ENCODE data around the gene CDHR1. TPM values are rescaled to one million over a fixed set of nuclear protein-coding genes. Genes with fewer than 3 reads are reported as not detected.

The CDHR1 gene
- total and polyA plus RNA-seq, 2 donors from 2014 or later = 0.47 to 1.1 TPM

GRCh38 chr10:84269162-84269561, 74.8 kb downstream of the CDHR1 start:
- H3K27me3 ChIP-seq (ENCODE audit: control insufficient read depth, insufficient read depth, low read length) = no peaks in the 10 kb centered on the region
- H3K9me3 ChIP-seq (ENCODE audit: control insufficient read depth in 2 of 3, insufficient read depth in 1 of 3, low read length in 3 of 3) = no peaks in the 10 kb centered on the region
- H3K36me3 ChIP-seq (ENCODE audit: control insufficient read depth in 2 of 3, insufficient read depth in 3 of 3, low read length in 3 of 3) = no peaks in the 10 kb centered on the region
- no peak overlapping the region for H3K27ac ChIP-seq (ENCODE audit: low read depth in 2 of 2, low read length in 2 of 2)
- TF ChIP-seq, protein P1, sequence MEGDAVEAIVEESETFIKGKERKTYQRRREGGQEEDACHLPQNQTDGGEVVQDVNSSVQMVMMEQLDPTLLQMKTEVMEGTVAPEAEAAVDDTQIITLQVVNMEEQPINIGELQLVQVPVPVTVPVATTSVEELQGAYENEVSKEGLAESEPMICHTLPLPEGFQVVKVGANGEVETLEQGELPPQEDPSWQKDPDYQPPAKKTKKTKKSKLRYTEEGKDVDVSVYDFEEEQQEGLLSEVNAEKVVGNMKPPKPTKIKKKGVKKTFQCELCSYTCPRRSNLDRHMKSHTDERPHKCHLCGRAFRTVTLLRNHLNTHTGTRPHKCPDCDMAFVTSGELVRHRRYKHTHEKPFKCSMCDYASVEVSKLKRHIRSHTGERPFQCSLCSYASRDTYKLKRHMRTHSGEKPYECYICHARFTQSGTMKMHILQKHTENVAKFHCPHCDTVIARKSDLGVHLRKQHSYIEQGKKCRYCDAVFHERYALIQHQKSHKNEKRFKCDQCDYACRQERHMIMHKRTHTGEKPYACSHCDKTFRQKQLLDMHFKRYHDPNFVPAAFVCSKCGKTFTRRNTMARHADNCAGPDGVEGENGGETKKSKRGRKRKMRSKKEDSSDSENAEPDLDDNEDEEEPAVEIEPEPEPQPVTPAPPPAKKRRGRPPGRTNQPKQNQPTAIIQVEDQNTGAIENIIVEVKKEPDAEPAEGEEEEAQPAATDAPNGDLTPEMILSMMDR (IDR thresholded peaks at IDR 0.05; ENCODE audit: borderline replicate concordance, extremely low read depth, insufficient read depth) = no peak
- H3K4me1 ChIP-seq (ENCODE audit: control insufficient read depth in 2 of 3, insufficient read depth in 2 of 3, low read depth in 1 of 3, low read length in 3 of 3) = peaks cover 0 to 3% (median 0%) of the 10 kb centered on the region in 3 donors
- FAIRE-seq (no peak), DNase-seq (no peak)
- H3K4me3 ChIP-seq (ENCODE audit: low read length in 3 of 3) = no peak overlapping the region
- intact Hi-C loops (cut with DNase I) = loop anchor here (5.0 to 10.0 kb wide), 2 partner anchors 96 to 268 kb away; no protein-coding TSS in a partner anchor
- H3K9ac ChIP-seq (ENCODE audit: low read length in 3 of 3) = no peak overlapping the region

Other genes with a start within 250 kb of the CDHR1 start
- 134 TPM for gene GHITM, start 55.0 kb upstream of the CDHR1 start, total RNA-seq
- 376 TPM for gene GHITM, start 55.0 kb upstream of the CDHR1 start, polyA plus RNA-seq (ENCODE audit: insufficient read depth, low read depth, low replicate concordance)
- 0.44 TPM for gene GPR15LG, start 20.7 kb upstream of the CDHR1 start, total RNA-seq
- not detected for gene GPR15LG, start 20.7 kb upstream of the CDHR1 start, polyA plus RNA-seq (ENCODE audit: insufficient read depth, low read depth, low replicate concordance)
- gene LRIT2, start 31.0 kb downstream of the CDHR1 start, total RNA-seq = not detected
- not detected for gene LRIT2, start 31.0 kb downstream of the CDHR1 start, polyA plus RNA-seq (ENCODE audit: insufficient read depth, low read depth, low replicate concordance)
- gene LRIT1, start 47.0 kb downstream of the CDHR1 start, total RNA-seq = not detected
- not detected for gene LRIT1, start 47.0 kb downstream of the CDHR1 start, polyA plus RNA-seq (ENCODE audit: insufficient read depth, low read depth, low replicate concordance)
- gene RGR, start 50.5 kb downstream of the CDHR1 start, total RNA-seq = not detected
- gene RGR, start 50.5 kb downstream of the CDHR1 start, polyA plus RNA-seq (ENCODE audit: insufficient read depth, low read depth, low replicate concordance) = not detected
- gene CCSER2, start 134.1 kb downstream of the CDHR1 start, total RNA-seq = 46.4 TPM
- gene CCSER2, start 134.1 kb downstream of the CDHR1 start, polyA plus RNA-seq (ENCODE audit: insufficient read depth, low read depth, low replicate concordance) = 12.6 TPM

All from kidney (tissue), 14 donors.